ENCODE results near the gene KRTAP21-3.
"Not testable (repeated sequence)": the region's sequence is repeated elsewhere in the genome, so short reads cannot be mapped to it uniquely, and the experiment has no call there.

KRTAP21-3 gene

DNA sequence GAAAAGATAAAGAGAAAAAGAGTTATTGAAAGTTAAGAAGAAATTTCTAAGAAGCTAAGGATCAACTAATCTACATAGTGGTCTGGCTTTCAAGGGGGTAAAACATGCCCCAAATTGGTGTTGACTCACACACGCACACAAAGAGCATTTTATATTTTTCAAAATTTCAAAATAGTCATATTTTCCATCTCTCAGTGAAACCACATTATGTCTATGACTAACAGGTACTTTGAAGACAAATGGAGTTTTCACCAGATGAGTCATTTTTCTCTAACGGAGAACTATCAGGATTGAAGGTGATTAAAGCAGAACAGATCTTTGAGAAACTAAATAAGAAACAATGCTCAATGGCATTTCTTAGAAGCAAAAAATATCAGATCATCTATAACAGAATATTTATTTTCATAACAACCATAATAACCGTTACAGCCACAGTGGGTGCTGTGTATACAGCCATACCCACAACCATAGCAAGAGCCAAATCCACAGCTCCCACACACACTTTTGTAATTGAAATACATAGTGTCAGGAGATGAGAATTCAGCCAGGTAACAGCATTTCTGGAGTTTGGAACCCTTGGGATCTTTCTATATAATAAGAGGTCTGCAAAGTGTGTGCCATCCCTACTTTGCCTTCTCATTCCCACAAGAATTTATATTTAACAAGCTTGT lies at the start of gene KRTAP21-3:
Gene KRTAP21-3 (minus strand): TSS at position 539 of the 671 bp plus-strand sequence. CDS start 18 bp downstream, at position 521.
- no peak for DNase-seq

GRCh38 chr21:30760776-30761175 lies 42.2 kb upstream of the KRTAP21-3 start:
- DNase-seq, result no peak

GRCh38 chr21:30758306-30758705 lies 39.7 kb upstream of the KRTAP21-3 start:
- no peak for DNase-seq

- not testable (repeated sequence) for DNase-seq
These were observed 36.8 kb upstream of the KRTAP21-3 start, which contains the start of gene KRTAP21-1 for GRCh38 chr21:30755328-30755727. Gene KRTAP21-1, minus strand, starts transcription at chr21:30755428. Its CDS starts 50 bp downstream, at chr21:30755378.

DNA sequence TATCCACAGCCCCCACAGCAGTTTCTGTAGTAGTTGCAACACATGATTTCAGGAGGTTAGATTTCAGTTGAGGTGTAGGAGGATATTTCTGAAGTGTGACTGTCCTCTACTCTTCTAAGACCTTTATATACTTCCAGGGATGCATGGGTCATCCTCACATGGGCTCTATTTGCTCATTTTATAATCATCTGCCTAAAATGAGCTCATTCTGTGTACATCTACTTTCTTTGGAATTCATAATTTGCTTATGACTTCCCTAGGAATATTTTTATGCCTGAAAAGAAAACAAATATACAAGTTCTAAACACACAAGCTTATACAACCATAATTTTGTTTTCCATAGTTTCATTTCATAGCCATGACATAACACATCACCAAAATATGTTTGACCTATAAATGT lies 28.6 kb upstream of the KRTAP21-3 start, which contains the start of gene KRTAP21-2:
Gene KRTAP21-2 (minus strand): TSS at position 101 of the 400 bp plus-strand sequence. CDS start 57 bp downstream, at position 44.
- DNase-seq, result no peak

DNA sequence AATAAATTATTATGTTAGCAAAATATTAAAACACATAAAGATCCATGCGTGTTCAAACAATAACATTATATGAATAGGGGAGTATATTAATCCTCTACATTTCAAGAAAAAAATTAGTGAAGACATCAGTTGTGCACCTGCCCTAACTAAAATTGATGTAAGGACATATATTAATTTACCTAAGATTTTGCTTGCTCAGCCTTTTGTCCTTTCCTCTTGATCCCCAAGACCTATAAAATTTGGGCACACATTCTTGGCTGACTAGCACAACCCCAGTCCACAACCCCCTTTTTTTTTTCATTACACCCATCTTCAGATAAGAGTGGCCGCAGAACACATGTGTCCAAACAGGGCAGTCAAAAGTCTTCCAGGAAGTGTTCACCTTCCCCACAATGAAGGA lies 21.9 kb upstream of the KRTAP21-3 start:
- DNase-seq, result no peak

GRCh38 chr21:30733026-30733425 lies 14.4 kb upstream of the KRTAP21-3 start:
- no peak for DNase-seq

GRCh38 chr21:30726726-30727125 lies 8.1 kb upstream of the KRTAP21-3 start:
- no peak for DNase-seq

- no peak for DNase-seq
These were observed 824 bp upstream of the KRTAP21-3 start for GRCh38 chr21:30719401-30719800.

DNA sequence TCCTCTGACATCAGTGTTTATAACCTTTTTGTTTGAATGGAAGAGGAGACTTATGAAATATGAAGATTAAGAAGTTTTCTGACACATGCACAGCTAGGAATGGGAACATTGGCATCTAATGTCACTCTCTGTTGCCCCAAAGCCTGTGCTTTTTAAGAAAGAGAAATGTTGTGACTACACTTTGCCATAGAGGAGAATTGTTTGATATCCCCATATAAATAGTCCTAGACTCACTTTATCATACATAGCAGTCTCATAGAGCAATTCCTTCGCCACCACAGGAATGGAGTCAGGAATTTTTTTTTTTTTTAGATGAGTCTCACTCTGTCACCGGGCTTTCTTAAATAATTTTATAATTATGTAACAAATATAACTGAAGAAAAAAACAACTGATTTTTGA lies 1.5 kb downstream of the KRTAP21-3 start:
- DNase-seq, result no peak

- no peak for DNase-seq
These were observed 3.6 kb downstream of the KRTAP21-3 start for GRCh38 chr21:30714946-30715345.

GRCh38 chr21:30714456-30714855 lies 4.1 kb downstream of the KRTAP21-3 start:
- DNase-seq, result no peak

GRCh38 chr21:30713766-30714165 lies 4.8 kb downstream of the KRTAP21-3 start:
- no peak for DNase-seq

GRCh38 chr21:30710499-30710898 lies 8.1 kb downstream of the KRTAP21-3 start:
- no peak for DNase-seq

DNA sequence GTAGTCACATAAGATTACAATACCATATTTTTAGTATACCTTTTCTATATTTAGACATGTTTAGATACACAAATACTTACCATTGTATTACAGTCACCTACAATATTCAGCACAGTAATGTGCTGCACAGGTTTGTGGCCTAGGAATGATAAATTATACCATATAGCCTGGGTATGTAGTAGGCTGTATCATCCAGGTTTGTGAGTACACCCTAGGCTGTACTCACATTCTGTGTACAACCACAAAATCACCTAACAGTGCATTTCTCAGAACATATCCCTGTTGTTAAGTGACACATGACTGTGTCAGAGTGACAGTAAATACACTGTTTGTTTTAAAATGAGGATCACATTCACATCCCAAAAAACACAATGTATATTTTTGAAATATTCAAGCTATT lies 11.2 kb downstream of the KRTAP21-3 start:
- no peak for DNase-seq

DNA sequence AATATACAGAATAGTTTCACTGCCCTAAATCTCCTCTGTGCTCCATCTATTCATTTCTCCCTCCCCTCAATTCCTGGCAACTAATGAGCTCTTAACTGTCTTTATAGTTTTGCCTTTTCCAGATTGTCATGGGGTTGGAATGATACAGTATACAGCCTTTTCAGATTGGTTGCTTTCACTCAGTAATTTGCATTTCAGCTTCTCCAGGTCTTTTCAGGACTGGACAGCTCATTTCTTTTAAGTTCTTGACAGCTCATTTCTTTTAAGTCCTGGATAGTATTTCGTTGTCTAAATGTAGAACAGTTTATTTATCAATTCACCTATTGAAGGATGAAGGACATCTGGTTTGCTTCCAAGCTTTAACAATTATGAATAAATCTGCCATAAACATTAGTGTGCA lies 22.6 kb downstream of the KRTAP21-3 start:
- no peak for DNase-seq

GRCh38 chr21:30689822-30690221 lies 28.8 kb downstream of the KRTAP21-3 start:
- no peak for DNase-seq

- no peak for DNase-seq
These were observed 34.1 kb downstream of the KRTAP21-3 start for GRCh38 chr21:30684506-30684905.

GRCh38 chr21:30680586-30680985 lies 38.0 kb downstream of the KRTAP21-3 start:
- DNase-seq, result no peak

- no peak for DNase-seq
These were observed 41.8 kb downstream of the KRTAP21-3 start for GRCh38 chr21:30676737-30677136.

GRCh38 chr21:30674312-30674711 lies 44.3 kb downstream of the KRTAP21-3 start:
- no peak for DNase-seq

DNA sequence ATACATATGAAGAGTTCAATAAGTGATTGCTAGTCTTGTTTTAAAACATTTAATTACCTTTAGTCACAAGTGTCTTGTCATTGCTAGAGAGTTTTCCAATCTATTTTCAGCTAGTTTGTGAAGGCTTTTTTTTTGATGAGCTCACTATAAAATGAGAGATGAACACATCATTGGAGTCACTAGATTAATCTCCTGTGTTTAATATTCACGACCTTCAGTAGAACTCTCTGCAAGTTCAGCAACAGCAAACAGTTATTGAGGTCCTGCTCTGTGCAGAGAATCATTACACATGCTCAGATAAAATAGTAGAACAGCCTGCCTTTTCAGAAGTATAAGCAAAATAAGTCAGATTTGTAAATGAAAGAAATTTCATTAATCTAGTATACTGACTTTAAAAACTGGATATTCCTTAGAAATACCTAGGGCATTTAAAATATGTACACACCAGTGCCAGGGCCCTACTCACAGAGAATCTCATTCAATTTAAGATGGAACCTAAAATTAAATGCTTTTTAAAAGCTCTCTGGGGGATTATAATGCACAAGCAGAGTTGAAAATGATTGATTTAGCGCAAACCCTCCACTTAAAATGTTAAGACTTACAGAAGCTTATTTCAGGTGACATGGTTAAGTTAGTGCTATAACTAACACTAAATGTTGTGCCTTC lies 45.5 kb downstream of the KRTAP21-3 start:
- DNase-seq, result no peak

DNA sequence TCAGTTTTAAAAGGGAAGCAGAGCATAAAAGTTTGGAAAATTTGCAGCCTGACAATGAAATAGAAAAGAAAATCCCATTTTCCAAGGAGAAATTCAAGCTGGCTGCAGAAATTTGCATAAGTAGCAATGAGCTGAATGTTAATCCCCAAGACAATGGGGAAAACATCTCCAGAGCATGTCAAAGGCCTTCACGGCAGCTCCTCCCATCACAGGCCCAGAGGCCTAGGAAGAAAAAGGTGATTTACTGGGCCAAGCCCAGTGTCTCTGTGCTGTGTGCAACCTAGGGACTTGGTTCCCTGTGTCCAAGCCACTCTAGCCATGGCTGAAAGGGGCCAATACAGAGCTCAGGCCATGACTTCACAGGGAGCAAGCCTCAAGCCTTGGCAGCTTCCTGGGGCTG lies 49.8 kb downstream of the KRTAP21-3 start:
- DNase-seq, result no peak

All from activated CD8-positive, alpha-beta memory T cell treated with anti-CD3 and anti-CD28 coated beads, Interleukin-2, amount 50 U/mL, for 48 hours (primary cell).